GM21737 (cell line): ENCODE data around the gene OCA2.
"Not testable (repeated sequence)": the region's sequence is repeated elsewhere in the genome, so short reads cannot be mapped to it uniquely, and the experiment has no call there.

Experiments
- ATAC-seq: cut with Tn5 transposase; IDR thresholded peaks from one replicate; pipeline ENCODE4 v1.9.1; 2021; ENCODE audit warnings: mild to moderate bottlenecking, moderate library complexity; ENCODE audit not compliant: unreplicated experiment

Gene OCA2

DNA sequence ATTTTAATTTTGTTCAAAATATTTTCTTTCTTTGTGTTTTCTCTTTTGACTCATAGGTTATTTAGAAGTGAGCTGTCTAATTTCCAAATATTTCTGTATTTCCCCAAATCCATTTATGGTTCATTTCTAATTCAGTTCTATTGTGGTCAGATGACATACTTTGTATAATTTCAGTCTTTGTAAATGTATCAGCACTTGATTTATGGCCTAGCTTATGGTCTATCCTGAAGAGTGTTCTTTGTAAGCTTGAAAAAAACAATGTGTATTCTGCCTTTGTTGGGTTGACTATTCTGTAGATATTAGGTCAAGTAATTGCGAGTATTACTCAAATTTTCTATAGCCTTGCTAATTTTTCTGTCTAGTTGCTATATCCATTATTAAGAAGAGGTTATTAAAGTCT, 311.2 kb downstream of the OCA2 start:
- ATAC-seq, result no peak

DNA sequence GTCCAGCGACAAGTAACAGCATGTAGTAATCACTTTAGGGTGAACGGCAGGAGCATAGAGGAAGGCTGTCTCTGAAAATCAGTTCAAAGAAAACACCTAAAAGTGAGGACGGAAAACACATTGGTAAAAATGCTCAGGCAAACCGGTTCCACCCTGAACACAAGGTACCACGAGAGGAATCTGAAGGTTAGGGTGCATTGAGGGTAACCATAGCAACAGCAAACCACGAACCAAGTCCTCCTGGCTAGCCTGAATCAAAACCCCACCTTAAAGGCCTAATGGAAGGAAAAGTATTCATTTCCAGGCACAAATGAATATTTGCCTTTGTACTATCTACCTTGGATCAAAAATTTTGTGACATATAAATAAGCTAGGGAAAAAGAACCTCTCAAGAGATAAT, 315.0 kb downstream of the OCA2 start:
- no peak for ATAC-seq

DNA sequence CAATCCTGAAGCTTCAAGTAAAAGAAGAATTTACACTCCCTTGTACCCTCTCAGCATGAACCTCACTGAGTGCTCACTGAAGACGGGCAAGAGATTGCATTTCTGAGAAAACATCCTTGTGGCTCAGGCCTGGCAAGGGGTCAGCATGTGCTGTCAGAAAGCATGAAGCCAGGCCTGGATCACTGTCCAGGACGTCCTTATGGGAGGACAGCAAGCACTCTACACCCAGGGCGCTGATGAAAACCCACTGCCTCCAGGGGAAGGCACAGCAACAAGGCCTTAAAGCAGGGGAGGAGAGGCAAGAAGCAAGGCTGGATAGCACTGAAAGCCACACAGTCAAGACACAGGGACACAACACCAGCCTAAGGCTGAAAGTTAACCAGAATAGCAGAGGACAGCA, 315.4 kb downstream of the OCA2 start:
- no peak for ATAC-seq

DNA sequence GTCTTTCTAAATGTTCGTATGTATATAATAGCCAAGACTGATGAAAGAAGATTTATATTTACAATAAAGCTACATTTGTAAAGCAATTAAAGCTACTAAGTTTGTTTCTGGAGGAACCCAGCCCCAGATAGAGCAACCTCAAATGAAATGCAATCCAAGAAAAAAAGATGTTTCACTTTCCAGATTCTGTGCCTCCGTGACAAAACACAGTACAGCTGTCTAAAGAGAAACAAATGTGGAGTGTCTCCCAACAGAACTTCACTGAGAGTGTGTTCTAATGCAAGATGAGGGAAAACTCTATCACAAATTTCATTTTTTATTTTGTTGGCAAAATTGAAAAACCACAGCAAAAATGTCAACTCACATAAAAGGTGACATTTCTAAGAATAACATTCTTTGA, 317.0 kb downstream of the OCA2 start:
- no peak for ATAC-seq

DNA sequence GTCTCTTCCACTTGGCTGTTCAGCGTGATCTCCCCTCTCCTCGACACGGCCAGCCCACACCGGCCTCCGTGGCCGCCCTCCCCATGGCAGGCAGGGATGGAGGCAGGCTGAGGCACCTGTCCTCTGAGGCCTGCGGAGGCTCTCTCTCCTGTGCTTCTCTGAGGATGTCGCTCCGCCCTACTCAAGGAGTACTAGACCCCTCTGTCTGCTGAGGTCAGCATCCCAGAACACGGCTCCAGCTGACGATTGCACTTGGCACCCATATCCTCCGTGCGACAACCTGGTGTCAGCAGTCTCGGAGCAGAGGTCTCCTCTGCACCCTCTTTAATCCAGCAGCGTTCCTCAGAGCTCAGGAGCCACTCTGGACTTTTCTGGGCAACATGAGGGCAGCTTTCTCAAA, 322.6 kb downstream of the OCA2 start:
- no peak for ATAC-seq

DNA sequence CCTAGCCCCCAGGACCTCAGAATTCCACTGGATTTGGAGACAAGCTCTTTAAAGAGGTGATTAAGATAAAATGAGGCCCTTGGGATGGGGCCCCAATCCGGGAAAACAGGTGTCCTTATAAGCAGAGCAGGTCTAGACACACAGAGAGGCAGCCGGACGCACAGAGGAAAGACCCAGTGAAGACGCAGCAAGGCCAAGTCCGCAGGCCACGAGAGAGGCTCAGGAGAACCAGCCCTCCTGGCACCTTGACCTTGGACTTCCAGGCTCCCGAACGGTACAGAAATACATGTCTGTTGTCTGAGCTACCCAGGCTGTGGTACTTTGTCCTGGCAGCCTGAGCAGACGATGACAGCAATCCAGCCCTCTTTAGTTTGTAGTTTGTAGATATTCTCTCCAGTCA, 324.5 kb downstream of the OCA2 start:
- no peak for ATAC-seq

DNA sequence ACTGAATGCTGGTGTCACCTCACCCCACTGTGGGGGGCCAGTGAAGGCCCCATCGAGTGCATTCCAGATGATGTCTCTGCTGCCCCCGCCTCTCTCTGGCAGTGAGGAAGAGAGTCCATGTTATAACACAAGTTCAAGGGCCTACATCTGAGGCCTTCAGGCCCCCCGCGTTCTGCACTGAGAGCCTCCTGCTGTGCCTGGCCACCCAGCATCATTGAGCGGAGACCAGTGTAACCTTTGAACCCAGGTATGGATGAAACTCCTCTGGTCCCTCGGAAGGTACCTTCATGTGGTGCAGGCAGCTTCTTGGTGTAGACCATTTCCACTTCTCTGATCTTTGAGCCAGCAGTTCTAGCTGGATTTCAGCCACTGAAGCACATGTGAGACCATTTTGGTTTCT, 324.9 kb downstream of the OCA2 start:
- no peak for ATAC-seq

DNA sequence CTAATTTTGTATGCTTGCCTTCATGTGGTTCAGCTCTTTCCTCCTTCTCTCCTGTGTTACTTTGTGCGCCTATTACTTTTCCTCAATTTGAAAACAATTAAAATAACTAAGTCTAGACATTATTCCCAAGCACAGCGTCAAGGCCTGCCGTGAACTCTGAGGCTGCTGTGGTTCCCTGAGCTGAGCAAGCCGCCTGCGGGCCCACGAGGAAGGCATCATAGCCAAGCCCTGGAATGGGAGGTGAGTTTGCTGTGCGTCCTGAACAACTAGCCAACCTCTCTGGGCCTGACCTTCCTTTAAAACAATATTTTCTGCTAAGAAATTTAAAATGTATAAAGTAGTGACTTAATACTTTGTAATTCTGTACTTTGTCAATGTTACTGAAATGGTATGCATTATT, 327.2 kb downstream of the OCA2 start:
- ATAC-seq, result no peak

DNA sequence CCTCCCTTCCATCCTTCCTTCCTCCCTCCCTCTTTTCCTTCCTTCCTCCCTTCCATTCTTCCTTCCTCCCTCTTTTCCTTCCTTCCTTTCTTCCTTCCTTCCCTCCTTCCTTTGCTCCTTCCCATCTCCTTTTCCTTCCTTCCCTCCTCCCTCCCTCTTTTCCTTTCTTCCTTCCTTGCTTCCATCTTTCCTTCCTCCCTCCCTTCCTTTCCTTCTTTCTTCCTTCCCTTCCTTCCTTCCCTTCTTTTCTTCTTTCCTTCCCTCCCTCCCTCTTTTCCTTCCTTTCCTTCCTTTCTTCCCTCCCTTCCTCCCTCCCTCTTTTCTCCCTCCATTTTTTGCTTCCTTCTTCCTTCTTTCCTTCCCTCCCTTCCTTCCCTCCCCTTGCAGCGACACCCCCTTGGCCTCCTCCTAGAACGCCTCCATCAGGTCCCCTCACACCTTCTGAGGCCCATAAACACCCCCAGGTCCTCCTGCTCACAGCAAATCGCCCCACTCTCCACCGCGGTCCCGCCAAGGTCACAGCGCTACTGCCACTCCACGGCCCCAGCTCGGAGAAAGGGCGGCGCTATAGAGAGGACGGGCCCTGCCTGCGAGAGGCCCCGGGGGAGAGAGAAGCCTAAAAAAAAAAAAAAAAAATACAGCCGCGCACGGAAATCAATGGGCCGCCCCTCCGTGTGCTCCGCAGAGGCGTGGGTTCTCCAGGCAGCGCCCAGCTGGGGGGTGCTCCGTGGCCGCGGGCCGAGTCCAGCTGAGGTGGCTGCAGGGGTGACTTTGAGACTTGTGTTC, 328.2 kb downstream of the OCA2 start:
- ATAC-seq, result no peak

DNA sequence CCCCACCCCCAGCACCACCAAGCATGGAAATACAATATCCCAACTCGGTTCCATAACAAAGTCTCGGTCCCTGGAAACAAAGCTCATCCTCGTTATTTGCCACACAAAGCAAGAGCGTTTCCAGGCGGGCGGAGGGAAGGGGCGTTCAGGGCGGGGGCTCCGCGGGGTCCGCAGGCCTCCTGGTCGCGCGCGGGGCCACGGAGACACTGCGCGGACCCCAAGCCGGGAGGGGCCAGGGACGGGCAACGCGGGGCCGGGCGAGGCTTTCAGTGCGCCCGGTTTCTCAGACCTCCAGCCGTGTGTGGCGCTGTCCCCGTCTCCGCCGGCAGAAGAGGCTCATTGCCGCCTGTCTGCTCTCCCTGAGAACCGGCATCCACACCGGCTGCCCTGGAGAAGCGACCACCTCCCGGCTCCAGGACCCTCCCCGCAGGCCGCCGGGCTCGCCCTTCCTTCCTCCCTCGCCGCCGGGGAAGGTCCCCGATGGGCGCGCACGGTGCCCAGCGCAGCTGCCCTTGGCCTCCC, 329.0 kb downstream of the OCA2 start:
- ATAC-seq, result no peak

DNA sequence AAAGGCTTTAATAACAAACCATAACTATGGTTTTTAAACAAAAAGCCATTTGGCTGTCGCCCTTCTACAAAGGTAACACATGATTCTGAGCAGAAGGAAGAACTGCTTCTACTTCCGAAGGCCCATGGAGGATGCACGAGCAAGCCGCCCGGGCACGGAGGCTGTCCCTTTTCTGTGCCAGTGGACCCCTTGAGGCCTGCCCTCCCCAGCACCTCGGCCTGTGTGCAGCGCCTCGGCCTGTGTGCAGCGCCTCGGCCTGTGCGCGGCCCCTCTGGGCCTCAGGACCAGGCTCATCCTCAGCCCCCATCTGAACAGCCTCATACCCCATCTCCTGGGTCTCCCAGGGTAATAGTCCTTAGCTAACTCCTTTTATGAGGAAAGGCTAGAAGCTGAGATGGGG, 329.5 kb downstream of the OCA2 start:
- no peak for ATAC-seq

DNA sequence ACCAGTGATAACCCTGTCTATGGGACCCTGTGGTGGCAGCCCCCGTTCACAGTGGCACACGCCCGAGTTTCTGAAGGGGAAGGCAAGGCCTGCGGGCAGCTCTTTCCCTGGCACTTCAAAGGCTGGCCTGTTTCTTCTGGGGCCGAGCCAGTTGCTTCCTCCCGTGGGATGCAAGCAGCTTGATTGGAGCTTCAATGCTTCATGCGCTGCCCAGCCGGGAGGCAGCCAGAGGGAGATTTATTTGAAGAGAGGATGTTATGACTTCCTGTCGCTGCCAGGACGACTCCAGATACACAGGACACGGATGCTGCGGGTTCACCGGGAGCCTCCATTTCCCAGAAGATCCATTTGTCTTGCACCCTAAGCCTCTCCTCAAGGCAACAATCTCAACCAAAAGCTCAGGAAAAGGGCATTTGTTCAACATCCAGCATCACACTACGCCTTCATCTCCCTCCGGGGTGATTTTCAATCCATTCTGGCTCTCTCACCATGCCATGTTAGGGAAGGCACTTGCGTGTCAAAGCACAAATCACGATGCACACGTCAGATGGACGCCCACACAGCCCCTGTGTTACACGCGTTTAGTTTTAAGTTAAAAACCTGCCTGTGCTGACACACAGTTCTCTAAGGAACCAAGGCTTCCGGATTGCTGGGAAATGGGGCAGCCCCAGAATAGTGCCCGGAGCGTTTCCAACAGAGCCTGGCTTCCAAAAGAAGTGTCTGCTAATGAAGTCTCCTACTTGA, 330.2 kb downstream of the OCA2 start:
- ATAC-seq, result no peak

DNA sequence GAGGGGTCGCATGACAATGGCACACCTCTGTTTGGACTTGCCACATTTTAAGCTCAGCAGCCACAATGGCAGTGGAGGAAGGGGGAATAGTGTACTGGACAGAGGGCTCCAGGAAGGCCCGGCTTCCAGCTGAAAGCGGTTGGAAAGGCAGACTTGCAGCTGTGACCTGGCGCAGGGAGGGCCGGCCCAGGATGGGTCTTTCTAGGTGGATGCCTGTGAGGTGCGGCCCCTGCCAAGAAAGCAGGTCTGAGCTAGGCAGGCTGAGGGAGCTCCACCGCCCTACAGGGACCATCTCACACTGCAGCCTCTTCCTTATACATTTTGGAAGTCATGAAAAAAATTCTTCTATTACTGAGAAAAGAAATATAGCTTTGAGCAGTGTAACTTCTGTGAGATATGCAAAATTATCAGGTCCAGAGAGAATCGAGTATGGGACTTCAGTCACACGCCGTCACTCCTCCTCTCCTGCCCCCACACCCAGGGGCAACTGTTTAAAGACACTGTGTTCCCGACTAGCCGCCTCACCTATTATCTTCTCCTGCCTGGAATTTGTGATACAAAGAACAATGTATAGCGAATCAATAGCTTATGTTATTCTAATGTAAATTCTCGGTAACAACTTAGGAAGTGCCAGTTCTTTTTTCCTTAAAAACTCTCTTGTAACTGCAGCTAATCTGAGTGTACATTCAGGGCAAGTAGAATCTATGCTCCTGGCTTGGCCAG, 331.0 kb downstream of the OCA2 start:
- no peak for ATAC-seq

DNA sequence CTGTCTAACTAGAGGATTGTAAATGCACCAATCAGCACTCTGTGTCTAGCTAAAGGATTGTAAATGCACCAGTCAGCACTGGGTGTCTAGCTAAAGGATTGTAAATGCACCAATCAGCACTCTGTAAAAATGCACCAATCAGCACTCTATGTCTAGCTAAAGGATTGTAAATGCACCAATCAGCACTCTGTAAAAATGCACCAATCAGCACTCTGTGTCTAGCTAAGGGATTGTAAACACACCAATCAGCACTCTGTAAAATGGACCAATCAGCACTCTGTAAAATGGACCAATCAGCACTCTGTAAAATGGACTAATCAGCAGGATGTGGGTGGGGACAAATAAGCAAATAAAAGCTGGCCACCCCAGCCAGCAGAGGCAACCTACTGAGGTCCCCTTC, 331.7 kb downstream of the OCA2 start:
- not testable (repeated sequence) for ATAC-seq

DNA sequence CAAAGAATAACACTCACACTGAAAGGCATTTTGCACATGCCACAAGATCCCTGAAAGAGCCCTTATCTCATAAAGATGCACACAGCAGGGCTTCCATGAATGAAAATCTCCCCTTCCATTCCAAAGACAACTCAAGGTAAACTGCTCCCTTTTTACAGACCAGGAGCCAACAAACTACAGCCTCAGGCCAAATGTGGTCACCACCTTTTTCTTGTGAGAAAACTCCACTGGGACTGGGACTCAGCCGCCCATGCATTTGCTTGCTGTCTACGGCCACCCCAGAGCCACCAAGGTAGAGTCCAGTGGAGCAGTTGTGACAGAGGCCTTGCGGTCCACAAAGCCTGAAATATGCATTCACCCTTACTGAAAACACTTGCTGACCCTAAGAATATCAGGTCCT, 334.8 kb downstream of the OCA2 start:
- no peak for ATAC-seq

DNA sequence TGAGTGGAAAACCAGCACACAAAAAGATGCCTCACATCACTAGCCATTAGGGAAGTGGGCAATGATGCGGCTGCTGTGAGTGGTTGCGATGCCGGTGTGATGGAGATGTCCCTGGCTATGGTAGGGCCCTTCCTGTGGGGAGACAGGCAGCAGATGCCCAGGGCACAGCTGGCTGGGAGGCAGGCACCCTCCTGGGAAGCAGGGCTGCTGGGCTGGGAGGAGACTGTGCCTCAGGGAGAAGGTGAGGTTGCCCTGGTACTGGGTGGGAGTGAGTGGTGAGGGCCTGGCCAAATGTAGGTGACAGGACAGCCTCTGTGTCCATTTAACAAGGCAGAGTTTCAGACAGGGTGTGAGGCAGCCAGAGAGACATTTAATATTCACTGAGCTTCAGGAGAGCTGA, 335.6 kb downstream of the OCA2 start:
- ATAC-seq, result no peak

DNA sequence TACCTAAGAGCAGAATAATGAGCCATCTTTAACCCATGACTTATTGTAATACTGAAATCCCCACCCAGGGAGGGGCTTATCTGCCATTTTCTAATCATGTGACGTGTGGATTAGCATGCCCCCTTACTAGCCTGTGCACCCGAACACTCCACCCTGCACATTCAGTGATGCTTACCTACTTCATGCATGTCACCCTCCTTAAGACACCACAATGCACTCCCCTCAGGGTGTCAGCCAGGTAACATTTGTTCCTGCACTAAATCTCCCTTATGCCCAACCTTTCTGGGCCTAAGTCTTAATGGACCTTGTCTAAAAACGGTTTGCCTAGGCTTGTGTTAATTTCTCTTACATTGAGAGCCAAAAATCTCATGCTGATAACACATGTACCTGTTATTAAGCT, 336.6 kb downstream of the OCA2 start:
- ATAC-seq, result no peak

DNA sequence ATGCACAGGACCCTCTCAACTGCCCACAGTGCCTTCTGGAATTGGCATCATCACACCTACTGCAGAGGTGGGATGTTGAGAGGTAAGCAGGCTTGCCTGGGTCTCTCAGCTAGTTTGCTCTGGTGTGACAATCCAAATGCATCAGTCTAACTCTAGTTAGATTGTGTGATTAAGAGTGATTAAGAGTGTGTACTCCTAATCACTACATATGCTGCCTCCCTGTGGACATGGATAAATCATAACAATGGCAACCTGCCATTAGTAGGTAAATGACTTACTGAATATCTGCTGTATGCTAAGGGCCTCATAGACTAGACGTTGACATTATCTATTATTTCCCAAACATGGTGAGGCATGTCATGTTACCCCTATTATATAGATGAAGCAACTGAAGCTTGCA, 342.1 kb downstream of the OCA2 start:
- no peak for ATAC-seq

DNA sequence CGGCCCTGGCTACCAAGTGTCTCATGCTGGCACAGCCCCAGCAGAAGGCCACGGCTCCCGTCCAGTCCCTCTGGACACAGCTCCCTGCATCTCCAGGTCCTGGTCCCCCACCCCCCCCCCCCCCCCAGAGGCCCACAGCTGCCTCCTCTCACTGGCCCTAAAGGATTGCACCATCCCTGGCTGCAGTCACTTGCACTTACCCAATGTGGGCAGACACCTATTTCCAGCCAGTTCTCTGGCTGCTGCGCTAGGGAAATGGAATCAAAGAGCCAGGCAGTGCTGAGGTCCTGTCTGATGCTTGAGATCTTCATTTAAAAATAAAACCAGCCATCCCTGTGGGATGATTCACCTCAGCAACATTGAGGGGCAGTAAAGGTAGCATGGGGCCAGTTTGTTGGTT, 346.4 kb downstream of the OCA2 start:
- no peak for ATAC-seq

DNA sequence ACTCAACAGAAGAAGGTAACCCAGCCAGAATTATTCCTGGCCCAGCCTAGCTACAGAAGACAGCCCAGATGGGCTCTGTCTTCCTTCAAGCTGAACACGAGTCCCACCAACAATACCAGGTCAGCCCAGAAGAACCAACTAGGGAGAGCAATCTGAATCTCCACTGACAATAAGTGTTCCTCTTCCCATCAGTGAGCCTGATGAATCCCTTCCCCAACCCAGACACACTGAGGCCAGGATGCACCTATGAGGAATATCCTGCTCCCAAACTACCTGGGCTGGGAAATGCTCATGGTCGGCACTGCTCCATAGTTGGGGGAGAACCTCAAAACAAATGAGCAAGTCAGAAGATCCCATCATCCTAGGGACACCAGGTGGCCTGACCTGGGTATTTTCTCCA, 351.1 kb downstream of the OCA2 start:
- no peak for ATAC-seq

DNA sequence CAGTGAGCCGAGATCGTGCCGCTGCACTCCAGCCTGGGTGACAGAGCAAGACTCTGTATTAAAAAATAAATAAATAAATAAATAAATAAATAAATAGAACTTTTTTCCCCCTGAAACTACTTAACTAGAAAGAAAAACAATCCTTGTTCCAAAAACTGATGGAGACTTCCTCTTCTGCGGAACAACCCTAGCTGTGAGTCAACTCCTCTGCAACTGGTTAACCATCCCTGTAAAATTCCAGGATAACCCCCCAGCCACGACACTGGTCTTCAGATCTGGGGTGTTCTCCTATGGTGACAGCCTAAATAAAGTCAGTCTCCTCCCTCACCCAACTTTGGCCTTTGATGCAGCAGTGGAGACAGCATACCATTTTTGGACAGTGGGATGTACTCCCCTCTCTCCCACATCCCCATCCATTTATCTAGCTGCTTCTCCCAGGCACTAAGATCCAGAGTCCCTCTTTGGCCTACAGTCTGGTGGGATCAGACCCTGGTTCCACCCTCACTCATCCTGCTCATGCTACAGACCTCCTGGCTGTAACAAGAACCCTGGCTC, 352.6 kb downstream of the OCA2 start:
- no peak for ATAC-seq
